HG03558 (cell line): ENCODE data around the gene CCR9.

Source experiments
- ATAC-seq: cut with Tn5 transposase; IDR thresholded peaks from one replicate; pipeline ENCODE4 v1.9.1; 2021; ENCODE audit warnings: moderate number of reproducible peaks; ENCODE audit not compliant: unreplicated experiment; ENCODE audit errors: extremely low read depth

CCR9 gene

GRCh38 chr3:45950131-45950530 lies 63.8 kb downstream of the CCR9 start:
- ATAC-seq, result no peak

GRCh38 chr3:45950686-45951600 lies 64.6 kb downstream of the CCR9 start:
- ATAC-seq, result no peak

GRCh38 chr3:45951946-45952345 lies 65.6 kb downstream of the CCR9 start:
- ATAC-seq, result no peak

GRCh38 chr3:45952456-45952855 lies 66.1 kb downstream of the CCR9 start:
- no peak for ATAC-seq
